MCF 10A (cell line): ENCODE data around the gene NPW. TPM values are rescaled to one million over a fixed set of nuclear protein-coding genes. Genes with fewer than 3 reads are reported as not detected.

Source experiments
- BruUV-seq: library from RNA; stranded (reverse); fragments of 400-500 nt; replicated peaks from 2 replicates; lab custom pipeline; 2021; lab: Mats Ljungman, UMichigan
- CTCF ChIA-PET: fragments of 300-600 bp; sonication (Branson Sonifier 250); formaldehyde crosslinking; extraction: SDS; loops from one replicate; lab custom pipeline; 2021; ENCODE audit warnings: antibody characterized with exemption, inconsistent platforms; lab: Yijun Ruan, JAX
- POLR2A ChIA-PET: fragments of 300-600, 350-650 bp; sonication (Branson Sonifier 250); formaldehyde crosslinking; extraction: SDS; loops from one replicate; lab custom pipeline; 2020; ENCODE audit warnings: antibody characterized with exemption, inconsistent platforms; lab: Yijun Ruan, JAX
- DNase-seq: peaks from one replicate; pipeline ENCODE4 v3.0.0-alpha.2; 2018; ENCODE audit not compliant: unreplicated experiment
- H3K27ac Mint-ChIP-seq: one replicate; pipeline ENCODE4 v1.8.0; 2022; ENCODE audit warnings: mild to moderate bottlenecking, low read depth, mixed read lengths; ENCODE audit not compliant: unreplicated experiment
- H3K27me3 Mint-ChIP-seq: one replicate; pipeline ENCODE4 v1.8.0; 2022; ENCODE audit warnings: mixed read lengths; ENCODE audit not compliant: insufficient read depth, unreplicated experiment
- H3K36me3 Mint-ChIP-seq: one replicate; pipeline ENCODE4 v1.8.0; 2022; ENCODE audit warnings: mild to moderate bottlenecking, moderate library complexity, mixed read lengths; ENCODE audit not compliant: insufficient read depth, unreplicated experiment
- H3K4me1 Mint-ChIP-seq: one replicate; pipeline ENCODE4 v1.8.0; 2022; ENCODE audit warnings: mixed read lengths; ENCODE audit not compliant: insufficient read depth, unreplicated experiment
- H3K4me3 Mint-ChIP-seq: one replicate; pipeline ENCODE4 v1.8.0; 2022; ENCODE audit warnings: mild to moderate bottlenecking, moderate library complexity, mixed read lengths; ENCODE audit not compliant: unreplicated experiment
- H3K9me3 Mint-ChIP-seq: one replicate; pipeline ENCODE4 v1.8.0; 2022; ENCODE audit warnings: mixed read lengths; ENCODE audit not compliant: unreplicated experiment
- CTCF ChIP-seq: fragments of 200-600 bp; IDR thresholded peaks from one replicate; pipeline ENCODE4 v1.8.0; 2022; ENCODE audit warnings: antibody characterized with exemption, mild to moderate bottlenecking; ENCODE audit not compliant: unreplicated experiment
- intact Hi-C: fragments of 100-400 bp; cut with micrococcal nuclease; formaldehyde crosslinking; loops from 2 replicates; pipeline ENCODE4 v1.14.1; 2022
- total RNA-seq: library from RNA; stranded (reverse); gene quantifications from 2 replicates; pipeline ENCODE4 v1.2.3, GENCODE V29; 2022

NPW gene
- total RNA-seq, 1 experiment from 2014 or later = 4.9 TPM

- ChIA-PET CTCF (no interaction called here), POLR2A (interaction anchor here (1.2 kb wide), 1 partner anchor 179 kb away, joined by 3 read pairs; no protein-coding TSS in a partner anchor)
- BruUV-seq = no TSS peak
- Mint-ChIP-seq H3K36me3 (peaks cover 30% of the 10 kb centered on the region), H3K27me3 (no peaks in the 10 kb centered on the region), H3K4me3 (no peak overlapping the region), H3K9me3 (no peaks in the 10 kb centered on the region), H3K4me1 (peaks cover 12% of the 10 kb centered on the region), H3K27ac (no peak overlapping the region)
- TF ChIP-seq CTCF = no peak
- intact Hi-C loops = no loop called here
- DNase-seq = no peak
Observed at GRCh38 chr16:1976216-1976520, 43.4 kb upstream of the NPW start.

- no peak overlapping the region for H3K27ac Mint-ChIP-seq
- H3K27me3 Mint-ChIP-seq = no peaks in the 10 kb centered on the region
- H3K4me1 Mint-ChIP-seq = peaks cover 6% of the 10 kb centered on the region
- ChIA-PET CTCF (interaction anchor here (0.5 kb wide), 1 partner anchor 165 kb away, joined by 3 read pairs; no protein-coding TSS in a partner anchor), POLR2A (interaction anchor here (0.5 to 6.2 kb wide), 5 partner anchors 11 to 227 kb away, joined by 3 to 56 read pairs (median 3); partner anchors contain the start of genes RPS2 and TRAF7)
- BruUV-seq = no TSS peak
- no peak for DNase-seq
- H3K9me3 Mint-ChIP-seq = no peaks in the 10 kb centered on the region
- no peak overlapping the region for H3K4me3 Mint-ChIP-seq
- intact Hi-C loops = no loop called here
- peaks cover 30% of the 10 kb centered on the region for H3K36me3 Mint-ChIP-seq
- TF ChIP-seq CTCF = no peak
Observed at GRCh38 chr16:1976951-1977874, 42.4 kb upstream of the NPW start.

- TF ChIP-seq CTCF = no peak
- POLR2A ChIA-PET = interaction anchor here (0.6 to 6.2 kb wide), 5 partner anchors 11 to 177 kb away, joined by 3 to 56 read pairs (median 4); partner anchors contain the start of genes NDUFB10, RPS2 and TRAF7
- intact Hi-C loops = no loop called here
- no peak overlapping the region for H3K4me3 Mint-ChIP-seq
- peaks cover 3% of the 10 kb centered on the region for H3K4me1 Mint-ChIP-seq
- no TSS peak for BruUV-seq
- no peak for DNase-seq
- H3K27me3 Mint-ChIP-seq = no peaks in the 10 kb centered on the region
- no peaks in the 10 kb centered on the region for H3K9me3 Mint-ChIP-seq
- CTCF ChIA-PET = interaction anchor here (0.5 to 0.6 kb wide), 3 partner anchors 165 to 661 kb away, joined by 3 to 4 read pairs (median 3); no protein-coding TSS in a partner anchor
- H3K36me3 Mint-ChIP-seq = peaks cover 30% of the 10 kb centered on the region
- H3K27ac Mint-ChIP-seq = no peak overlapping the region
Observed at GRCh38 chr16:1977875-1978268, 41.7 kb upstream of the NPW start.

- H3K27me3 Mint-ChIP-seq = no peaks in the 10 kb centered on the region
- ChIA-PET CTCF (interaction anchor here (0.6 kb wide), 2 partner anchors 615 to 662 kb away, joined by 3 to 4 read pairs; no protein-coding TSS in a partner anchor), POLR2A (interaction anchor here (0.5 to 6.2 kb wide), 8 partner anchors 10 to 176 kb away, joined by 3 to 56 read pairs (median 4); partner anchors contain the start of genes NDUFB10, RPS2 and TRAF7)
- DNase-seq = no peak
- no peak overlapping the region for H3K4me3 Mint-ChIP-seq
- peaks cover 6% of the 10 kb centered on the region for H3K4me1 Mint-ChIP-seq
- no peak for TF ChIP-seq CTCF
- H3K36me3 Mint-ChIP-seq = peaks cover 28% of the 10 kb centered on the region
- intact Hi-C loops = no loop called here
- no peaks in the 10 kb centered on the region for H3K9me3 Mint-ChIP-seq
- H3K27ac Mint-ChIP-seq = no peak overlapping the region
- BruUV-seq = no TSS peak
Observed at GRCh38 chr16:1978476-1979120, 41.0 kb upstream of the NPW start.
